HG03135 (cell line): Measurements from ENCODE around the gene SUN5.

Source experiments
- ATAC-seq: cut with Tn5 transposase; IDR thresholded peaks from one replicate; pipeline ENCODE4 v1.9.1; 2021; ENCODE audit warnings: mild to moderate bottlenecking, moderate library complexity; ENCODE audit not compliant: unreplicated experiment

The SUN5 gene

GRCh38 chr20:33014336-33015113, 10.3 kb upstream of the SUN5 start:
- ATAC-seq: no peak

GRCh38 chr20:33013701-33014326, 9.6 kb upstream of the SUN5 start:
- ATAC-seq: no peak

GRCh38 chr20:33012327-33013189, 8.3 kb upstream of the SUN5 start:
- no peak for ATAC-seq

- ATAC-seq: no peak
Observed at GRCh38 chr20:33010674-33011449, 6.6 kb upstream of the SUN5 start.

- ATAC-seq: no peak
Observed at GRCh38 chr20:33010133-33010504, 5.9 kb upstream of the SUN5 start.

- ATAC-seq: no peak
Observed at GRCh38 chr20:33009214-33010132, 5.2 kb upstream of the SUN5 start.

- ATAC-seq: no peak
Observed at GRCh38 chr20:33008336-33009213, 4.3 kb upstream of the SUN5 start.

GRCh38 chr20:33007376-33008335, 3.4 kb upstream of the SUN5 start, which contains the start of gene BPIFB2:
Gene BPIFB2, plus strand, starts transcription at chr20:33007704. Its CDS starts 871 bp downstream, at chr20:33008575.
- no peak for ATAC-seq

- ATAC-seq: no peak
Observed at GRCh38 chr20:33006776-33007375, 2.6 kb upstream of the SUN5 start.

GRCh38 chr20:33005908-33006775, 1.9 kb upstream of the SUN5 start:
- no peak for ATAC-seq

GRCh38 chr20:33005132-33005566, 916 bp upstream of the SUN5 start:
- no peak for ATAC-seq

- ATAC-seq: no peak
Observed at GRCh38 chr20:33002087-33002808, 2.0 kb downstream of the SUN5 start.

- no peak for ATAC-seq
Observed at GRCh38 chr20:33000802-33001466, 3.3 kb downstream of the SUN5 start.

- ATAC-seq: no peak
Observed at GRCh38 chr20:32999603-33000250, 4.5 kb downstream of the SUN5 start.
